GM23248 (cell line): ENCODE data around the gene WSB2. TPM values are rescaled to one million over a fixed set of nuclear protein-coding genes. Genes with fewer than 3 reads are reported as not detected.
"Not testable (repeated sequence)": the region's sequence is repeated elsewhere in the genome, so short reads cannot be mapped to it uniquely, and the experiment has no call there.

Experiments used
- DNase-seq: peaks from one replicate; pipeline ENCODE4 v3.0.0-alpha.2; 2015
- H2AFZ ChIP-seq: fragments of 200-600 bp; sonication (generic); 2 replicates; pipeline ENCODE4 v1.6.1; 2016; ENCODE audit warnings: antibody characterized with exemption
- H3F3A ChIP-seq: fragments of 200-600 bp; sonication (generic); 2 replicates; pipeline ENCODE4 v1.6.1; 2016; ENCODE audit warnings: mild to moderate bottlenecking, antibody characterized with exemption, mixed run types; ENCODE audit not compliant: insufficient read depth
- H3K27ac ChIP-seq: fragments of 200-600 bp; sonication (generic); 2 replicates; pipeline ENCODE4 v1.5.1; 2016; ENCODE audit warnings: mild to moderate bottlenecking
- H3K27me3 ChIP-seq: fragments of 200-600 bp; sonication (generic); replicated peaks from 2 replicates; pipeline ENCODE4 v1.6.1; 2016; ENCODE audit warnings: mild to moderate bottlenecking; ENCODE audit not compliant: insufficient read depth
- H3K36me3 ChIP-seq: fragments of 200-600 bp; sonication (generic); 2 replicates; pipeline ENCODE4 v1.6.1; 2016; ENCODE audit warnings: low read depth, mild to moderate bottlenecking
- H3K4me1 ChIP-seq: fragments of 200-600 bp; sonication (generic); 2 replicates; pipeline ENCODE4 v1.6.1; 2016; ENCODE audit warnings: mild to moderate bottlenecking; ENCODE audit not compliant: insufficient read depth
- H3K4me2 ChIP-seq: fragments of 200-600 bp; sonication (generic); one replicate; pipeline ENCODE4 v1.6.1; 2016; ENCODE audit warnings: mild to moderate bottlenecking; ENCODE audit not compliant: unreplicated experiment
- H3K4me3 ChIP-seq: fragments of 200-600 bp; sonication (generic); 2 replicates; pipeline ENCODE4 v1.5.1; 2016; ENCODE audit warnings: mild to moderate bottlenecking
- H3K79me2 ChIP-seq: fragments of 200-600 bp; sonication (generic); 2 replicates; pipeline ENCODE4 v1.6.1; 2016; ENCODE audit warnings: mild to moderate bottlenecking; ENCODE audit not compliant: insufficient read depth
- H3K9ac ChIP-seq: fragments of 200-600 bp; sonication (generic); 2 replicates; pipeline ENCODE4 v1.6.1; 2016; ENCODE audit warnings: mild to moderate bottlenecking
- H3K9me2 ChIP-seq: fragments of 200-600 bp; sonication (generic); 2 replicates; pipeline ENCODE4 v1.6.1; 2016; ENCODE audit warnings: mixed run types, mild to moderate bottlenecking, moderate library complexity; ENCODE audit not compliant: insufficient read depth
- H3K9me3 ChIP-seq: fragments of 200-600 bp; sonication (generic); one replicate; pipeline ENCODE4 v1.6.1; 2017; ENCODE audit warnings: low read depth
- H4K20me1 ChIP-seq: fragments of 200-600 bp; sonication (generic); 2 replicates; pipeline ENCODE4 v1.6.0; 2016; ENCODE audit not compliant: insufficient read depth
- EZH2 ChIP-seq: fragments of 200-600 bp; sonication (generic); IDR thresholded peaks from 2 replicates; pipeline ENCODE4 v1.6.1; 2018; ENCODE audit warnings: antibody characterized with exemption, mild to moderate bottlenecking; ENCODE audit not compliant: insufficient read depth, poor library complexity, severe bottlenecking
- EZH2phosphoT487 ChIP-seq: fragments of 200-600 bp; sonication (generic); IDR thresholded peaks from 2 replicates; pipeline ENCODE4 v1.6.1; 2018; ENCODE audit warnings: antibody characterized with exemption, moderate library complexity, mild to moderate bottlenecking, low read depth; ENCODE audit not compliant: insufficient read depth
- WGBS, 2 experiments: methylation state at CpG; one replicate each; pipeline ENCODE4 v1.1.6; 2015 to 2017; ENCODE audit warnings: low lambda C conversion rate in 2 of 2, low coverage in 1 of 2; ENCODE audit errors: missing lambda C conversion rate in 2 of 2; 5-methylcytosine and 5-hydroxymethylcytosine counted together
- in situ Hi-C: fragments of 300-500 bp; cut with MboI; formaldehyde crosslinking; loops from 2 replicates; pipeline ENCODE4 v1.15.0; 2020
- polyA plus RNA-seq: library from polyadenylated mRNA; unstranded; fragments of >200 nt; fragmentation: Nextera tagmentation; extraction: Ambion mirVana; gene quantifications from 2 replicates; pipeline ENCODE4 v1.2.1, GENCODE V29; 2016
- total RNA-seq: library from RNA; depleted of rRNA; stranded (reverse); fragments of >200 nt; shearing (Covaris generic); gene quantifications from 2 replicates; pipeline ENCODE4 v1.2.3, GENCODE V29; 2014

Gene WSB2
- total and polyA plus RNA-seq, 2 experiments from 2014 or later: 65.8 to 162 TPM

DNA sequence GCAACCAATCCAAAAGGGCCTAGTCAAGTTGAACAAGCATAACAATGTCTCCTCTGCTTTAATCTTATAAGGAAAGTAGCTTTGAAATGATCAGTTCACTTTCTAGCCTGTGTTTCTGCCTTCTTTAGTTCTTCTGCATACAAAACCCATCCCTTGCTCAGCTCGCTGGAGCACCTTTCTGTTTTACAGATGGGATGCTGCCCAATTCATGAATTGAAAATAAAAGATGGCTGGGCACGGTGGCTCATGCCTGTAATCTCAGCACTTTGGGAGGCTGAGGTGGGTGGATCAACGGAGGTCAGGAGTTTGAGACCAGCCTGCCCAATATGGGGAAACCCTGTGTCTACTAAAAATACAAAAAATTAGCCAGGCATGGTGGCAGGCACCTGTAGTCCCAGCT lies 49.0 kb downstream of the WSB2 start:
- Histone ChIP-seq H3K79me2 (peaks cover 4% of the 10 kb centered on the region), H4K20me1 (no peaks in the 10 kb centered on the region), H3K36me3 (no peaks in the 10 kb centered on the region), H3K4me1 (no peaks in the 10 kb centered on the region), H3K4me3 (no peak overlapping the region), H3K9me2 (no peaks in the 10 kb centered on the region), H2AFZ (no peak overlapping the region), H3K9me3 (no peaks in the 10 kb centered on the region), H3F3A (no peaks in the 10 kb centered on the region), H3K9ac (no peak overlapping the region), H3K27me3 (no peaks in the 10 kb centered on the region), H3K4me2 (no peak overlapping the region), H3K27ac (no peak overlapping the region)
- in situ Hi-C loops: no loop called here
- no peak for TF ChIP-seq EZH2phosphoT487
- DNase-seq: no peak
- WGBS, 2 experiments: 79 to 82% methylated on average over 3 of the region's 3 CpGs

DNA sequence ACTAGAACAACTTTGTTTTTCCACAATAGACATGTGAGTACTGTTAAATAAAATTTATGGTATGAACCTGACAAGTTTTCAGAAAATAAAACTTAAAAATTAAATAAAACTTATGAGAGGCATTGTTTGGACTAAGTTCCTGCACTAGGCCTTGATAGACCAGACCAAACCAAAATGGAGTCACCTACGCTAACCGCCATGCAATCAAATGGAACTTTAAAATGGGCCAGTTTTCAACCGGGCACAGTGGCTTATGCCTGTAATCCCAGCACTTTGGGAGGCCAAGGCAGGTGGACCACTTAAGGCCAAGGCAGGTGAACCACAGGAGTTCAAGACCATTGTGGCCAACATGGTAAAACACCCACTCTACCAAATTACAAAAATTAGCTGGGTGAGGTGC lies 49.6 kb downstream of the WSB2 start:
- Histone ChIP-seq H4K20me1 (no peaks in the 10 kb centered on the region), H3K9ac (no peak overlapping the region), H3K4me1 (no peaks in the 10 kb centered on the region), H3K27ac (no peak overlapping the region), H3K27me3 (no peaks in the 10 kb centered on the region), H3K4me2 (no peak overlapping the region), H3K9me3 (no peaks in the 10 kb centered on the region), H3F3A (no peaks in the 10 kb centered on the region), H3K4me3 (no peak overlapping the region), H3K79me2 (no peaks in the 10 kb centered on the region), H3K36me3 (no peaks in the 10 kb centered on the region), H2AFZ (no peak overlapping the region), H3K9me2 (no peaks in the 10 kb centered on the region)
- WGBS, 2 experiments: 91 to 99% methylated on average over 3 of the region's 3 CpGs
- no peak for DNase-seq
- in situ Hi-C loops: no loop called here
- no peak for TF ChIP-seq EZH2
- TF ChIP-seq EZH2phosphoT487: no peak

DNA sequence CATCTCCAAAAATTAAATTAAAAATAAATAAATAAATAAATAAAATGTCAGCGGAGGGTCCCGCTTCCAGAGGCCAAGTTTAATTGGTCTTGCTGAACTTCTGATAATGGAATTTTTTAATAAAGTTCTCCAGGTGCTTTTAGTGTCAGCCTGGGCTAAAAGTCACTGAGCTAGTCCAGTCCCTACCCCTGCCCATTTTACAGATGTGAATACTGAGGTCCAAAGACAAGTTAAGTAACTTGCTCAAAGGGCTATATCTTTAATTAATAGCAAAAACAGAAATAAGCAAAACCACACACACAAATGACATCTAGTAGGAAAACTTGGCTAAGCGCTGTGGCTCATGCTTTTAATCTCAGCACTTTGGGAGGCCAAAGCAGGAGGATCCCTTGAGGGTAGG lies 50.1 kb downstream of the WSB2 start:
- no peak overlapping the region for H3K9ac ChIP-seq
- H3K27me3 ChIP-seq: no peaks in the 10 kb centered on the region
- H3K9me3 ChIP-seq: no peaks in the 10 kb centered on the region
- no peaks in the 10 kb centered on the region for H3K9me2 ChIP-seq
- no peak for DNase-seq
- H3K79me2 ChIP-seq: no peaks in the 10 kb centered on the region
- no peak overlapping the region for H3K4me3 ChIP-seq
- in situ Hi-C loops: no loop called here
- TF ChIP-seq EZH2 (no peak), EZH2phosphoT487 (no peak)
- no peaks in the 10 kb centered on the region for H3K4me1 ChIP-seq
- no peaks in the 10 kb centered on the region for H3F3A ChIP-seq
- no peak overlapping the region for H3K27ac ChIP-seq
- WGBS, 2 experiments: 98 to 99% methylated on average over 3 of the region's 3 CpGs
- H3K4me2 ChIP-seq: no peak overlapping the region
- H4K20me1 ChIP-seq: no peaks in the 10 kb centered on the region
- H3K36me3 ChIP-seq: no peaks in the 10 kb centered on the region
- no peak overlapping the region for H2AFZ ChIP-seq

DNA sequence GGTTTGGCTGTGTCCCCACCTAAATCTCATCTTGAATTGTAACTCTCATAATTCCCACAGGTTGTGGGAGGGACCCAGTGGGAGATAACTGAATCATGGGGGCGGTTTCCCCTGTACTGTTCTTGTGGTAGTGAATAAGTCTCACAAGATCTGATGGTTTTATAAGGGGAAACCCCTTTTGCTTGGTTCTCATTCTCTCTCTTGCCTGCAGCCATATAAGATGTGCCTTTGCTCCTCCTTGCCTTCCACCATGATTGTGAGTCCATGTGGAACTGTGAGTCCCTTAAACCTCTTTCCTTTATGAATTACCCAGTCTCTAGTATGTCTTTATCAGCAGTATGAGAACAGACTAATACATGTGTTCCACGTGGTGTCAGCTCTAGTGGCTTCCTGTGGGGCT lies 61.2 kb downstream of the WSB2 start:
- H3K4me2 ChIP-seq, H4K20me1 ChIP-seq, H2AFZ ChIP-seq, H3K36me3 ChIP-seq, H3F3A ChIP-seq, H3K9me3 ChIP-seq, H3K79me2 ChIP-seq, H3K27me3 ChIP-seq, H3K9me2 ChIP-seq, H3K27ac ChIP-seq, in situ Hi-C loops, H3K9ac ChIP-seq, H3K4me1 ChIP-seq, DNase-seq, H3K4me3 ChIP-seq: not testable (repeated sequence)
- 39 to 43% methylated on average over 2 of the region's 2 CpGs for WGBS, 2 experiments

DNA sequence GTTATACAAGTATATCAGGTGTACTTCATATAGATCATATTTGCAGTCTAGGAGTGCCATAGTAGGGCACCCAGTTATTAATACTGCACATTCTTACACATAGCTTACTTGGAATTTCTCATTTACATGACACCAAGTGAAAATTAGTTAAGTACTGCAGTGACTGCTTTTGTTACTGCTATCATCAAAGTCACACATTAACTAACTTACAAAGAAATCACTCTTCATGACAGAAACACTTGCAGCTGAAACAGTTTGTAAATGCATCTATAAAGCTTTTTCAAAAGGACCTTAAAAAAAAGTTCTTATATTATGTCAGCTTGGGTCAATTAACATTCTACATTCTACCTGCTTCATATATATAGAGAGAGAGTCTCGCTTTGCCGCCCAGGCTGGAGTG lies 62.3 kb downstream of the WSB2 start:
- no peak for TF ChIP-seq EZH2phosphoT487
- no peak for TF ChIP-seq EZH2
- no peaks in the 10 kb centered on the region for H3K36me3 ChIP-seq
- no peak overlapping the region for H3K9ac ChIP-seq
- 76 to 97% methylated on average over 2 of the region's 2 CpGs for WGBS, 2 experiments
- no peaks in the 10 kb centered on the region for H3K9me3 ChIP-seq
- H2AFZ ChIP-seq: no peak overlapping the region
- no peaks in the 10 kb centered on the region for H3K79me2 ChIP-seq
- H3K4me2 ChIP-seq: no peak overlapping the region
- H3K27me3 ChIP-seq: no peaks in the 10 kb centered on the region
- H3K27ac ChIP-seq: no peak overlapping the region
- no peaks in the 10 kb centered on the region for H3K4me1 ChIP-seq
- DNase-seq: no peak
- in situ Hi-C loops: no loop called here
- H4K20me1 ChIP-seq: no peaks in the 10 kb centered on the region
- H3K4me3 ChIP-seq: no peak overlapping the region
- H3K9me2 ChIP-seq: no peaks in the 10 kb centered on the region
- no peaks in the 10 kb centered on the region for H3F3A ChIP-seq
